Measurements from ENCODE around the gene FBXO15.

The FBXO15 gene

DNA sequence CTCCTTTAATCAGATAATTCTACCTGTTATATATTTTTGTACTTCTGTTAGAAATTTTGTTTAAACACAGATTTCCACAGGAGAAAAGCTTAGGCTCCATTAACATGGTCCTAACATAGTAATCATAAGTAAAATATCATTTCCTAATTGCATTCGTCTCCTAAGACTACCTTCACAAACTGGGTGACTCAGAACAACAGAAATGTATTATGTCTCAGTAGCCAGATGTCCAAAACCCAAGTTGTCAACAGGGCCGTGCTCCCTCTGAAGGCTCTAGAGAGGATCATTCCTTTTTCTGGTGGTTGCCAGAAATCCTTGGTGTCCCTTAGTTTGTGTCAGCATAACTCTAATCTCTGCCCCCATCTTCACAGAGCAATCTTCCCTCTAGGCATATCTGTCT, 5.4 kb downstream of the FBXO15 start:
- Histone ChIP-seq H3K36me3 (ENCODE audit: control insufficient read depth, insufficient read depth, low read length) (no peaks in the 10 kb centered on the region), H2AFZ (no peak overlapping the region), H3K4me1 (no peaks in the 10 kb centered on the region), H3K27ac (no peak overlapping the region), H3K9me3 (ENCODE audit: control insufficient read depth, low read length) (no peaks in the 10 kb centered on the region), H3K27me3 (ENCODE audit: control insufficient read depth, insufficient read depth, low read length) (no peaks in the 10 kb centered on the region), H3K79me2 (no peaks in the 10 kb centered on the region), H3K4me2 (ENCODE audit: low read length) (no peak overlapping the region), H3K4me3 (ENCODE audit: low read depth, low read length) (no peak overlapping the region), H3K9ac (no peak overlapping the region)
- TF ChIP-seq, protein P1, sequence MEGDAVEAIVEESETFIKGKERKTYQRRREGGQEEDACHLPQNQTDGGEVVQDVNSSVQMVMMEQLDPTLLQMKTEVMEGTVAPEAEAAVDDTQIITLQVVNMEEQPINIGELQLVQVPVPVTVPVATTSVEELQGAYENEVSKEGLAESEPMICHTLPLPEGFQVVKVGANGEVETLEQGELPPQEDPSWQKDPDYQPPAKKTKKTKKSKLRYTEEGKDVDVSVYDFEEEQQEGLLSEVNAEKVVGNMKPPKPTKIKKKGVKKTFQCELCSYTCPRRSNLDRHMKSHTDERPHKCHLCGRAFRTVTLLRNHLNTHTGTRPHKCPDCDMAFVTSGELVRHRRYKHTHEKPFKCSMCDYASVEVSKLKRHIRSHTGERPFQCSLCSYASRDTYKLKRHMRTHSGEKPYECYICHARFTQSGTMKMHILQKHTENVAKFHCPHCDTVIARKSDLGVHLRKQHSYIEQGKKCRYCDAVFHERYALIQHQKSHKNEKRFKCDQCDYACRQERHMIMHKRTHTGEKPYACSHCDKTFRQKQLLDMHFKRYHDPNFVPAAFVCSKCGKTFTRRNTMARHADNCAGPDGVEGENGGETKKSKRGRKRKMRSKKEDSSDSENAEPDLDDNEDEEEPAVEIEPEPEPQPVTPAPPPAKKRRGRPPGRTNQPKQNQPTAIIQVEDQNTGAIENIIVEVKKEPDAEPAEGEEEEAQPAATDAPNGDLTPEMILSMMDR (IDR thresholded peaks at IDR 0.05): no peak

DNA sequence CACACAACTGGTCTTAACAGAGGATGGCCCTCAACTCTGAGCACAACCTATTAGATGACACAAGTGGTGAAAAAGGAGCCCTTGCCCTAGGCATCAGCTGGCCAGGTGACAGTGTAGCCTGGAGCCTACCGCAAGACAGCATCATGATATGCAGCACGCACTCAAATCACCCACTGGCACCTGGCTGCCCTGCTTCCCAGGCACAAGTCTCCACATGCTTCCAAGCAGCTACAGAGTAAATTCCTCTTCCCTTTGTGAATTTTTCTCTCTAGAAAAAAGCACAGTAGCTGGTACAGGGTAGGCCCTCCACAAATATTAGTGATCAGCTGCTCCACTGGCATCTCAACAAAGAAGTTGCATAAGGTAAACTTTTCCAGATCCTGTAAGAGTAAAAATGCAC, 6.0 kb downstream of the FBXO15 start:
- Histone ChIP-seq H3K4me1 (no peaks in the 10 kb centered on the region), H2AFZ (no peak overlapping the region), H3K9ac (no peak overlapping the region), H3K79me2 (no peaks in the 10 kb centered on the region), H3K4me3 (ENCODE audit: low read depth, low read length) (no peak overlapping the region), H3K36me3 (ENCODE audit: control insufficient read depth, insufficient read depth, low read length) (no peaks in the 10 kb centered on the region), H3K27ac (no peak overlapping the region), H3K9me3 (ENCODE audit: control insufficient read depth, low read length) (no peaks in the 10 kb centered on the region), H3K4me2 (ENCODE audit: low read length) (no peak overlapping the region), H3K27me3 (ENCODE audit: control insufficient read depth, insufficient read depth, low read length) (no peaks in the 10 kb centered on the region)
- TF ChIP-seq, protein P1 (IDR thresholded peaks at IDR 0.05): no peak

DNA sequence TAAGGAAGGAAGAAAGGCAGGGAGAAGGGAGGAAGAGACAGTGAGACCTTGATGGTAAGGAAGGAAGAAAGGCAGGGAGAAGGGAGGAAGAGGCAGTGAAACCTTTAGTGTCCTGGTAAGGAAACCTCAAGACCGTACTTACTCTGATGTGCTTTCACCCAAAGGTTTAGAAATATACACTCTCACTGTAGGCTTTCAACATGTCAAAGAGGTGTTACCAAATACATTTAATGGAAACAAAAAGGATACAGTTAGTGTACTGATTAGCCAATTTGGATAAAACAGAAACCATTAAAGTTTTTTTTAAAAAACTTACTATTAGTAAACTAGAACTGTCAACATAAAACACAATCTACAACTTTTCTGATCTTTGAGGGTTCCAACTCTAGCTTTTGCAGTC, 7.1 kb downstream of the FBXO15 start:
- no peaks in the 10 kb centered on the region for H3K4me1 ChIP-seq
- H3K4me2 ChIP-seq (ENCODE audit: low read length): no peak overlapping the region
- H2AFZ ChIP-seq: no peak overlapping the region
- H3K4me3 ChIP-seq (ENCODE audit: low read depth, low read length): no peak overlapping the region
- no peak overlapping the region for H3K9ac ChIP-seq
- TF ChIP-seq, protein P1 (IDR thresholded peaks at IDR 0.05): no peak
- H3K9me3 ChIP-seq (ENCODE audit: control insufficient read depth, low read length): no peaks in the 10 kb centered on the region
- no peaks in the 10 kb centered on the region for H3K36me3 ChIP-seq (ENCODE audit: control insufficient read depth, insufficient read depth, low read length)
- no peak overlapping the region for H3K27ac ChIP-seq
- H3K79me2 ChIP-seq: no peaks in the 10 kb centered on the region
- no peaks in the 10 kb centered on the region for H3K27me3 ChIP-seq (ENCODE audit: control insufficient read depth, insufficient read depth, low read length)

DNA sequence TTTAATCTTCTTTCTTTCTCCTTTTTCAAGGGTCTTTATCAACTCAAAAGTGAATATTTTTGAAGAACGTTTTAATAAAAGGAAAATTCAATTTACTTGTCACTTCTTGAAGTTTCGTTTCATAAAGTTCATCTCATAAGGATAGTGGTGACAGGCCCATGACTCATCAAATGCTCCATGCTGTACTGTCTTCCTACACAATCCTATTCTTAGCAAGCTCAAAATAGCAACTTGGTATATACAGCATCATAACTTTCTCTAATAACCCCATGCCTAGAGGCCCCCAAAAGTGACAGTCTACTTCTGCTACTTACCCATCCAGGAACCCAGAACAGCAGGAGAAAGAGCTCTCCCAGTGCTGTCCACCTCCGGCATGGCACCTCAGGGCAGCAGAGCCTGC, 7.7 kb downstream of the FBXO15 start:
- H3K36me3 ChIP-seq (ENCODE audit: control insufficient read depth, insufficient read depth, low read length): no peaks in the 10 kb centered on the region

DNA sequence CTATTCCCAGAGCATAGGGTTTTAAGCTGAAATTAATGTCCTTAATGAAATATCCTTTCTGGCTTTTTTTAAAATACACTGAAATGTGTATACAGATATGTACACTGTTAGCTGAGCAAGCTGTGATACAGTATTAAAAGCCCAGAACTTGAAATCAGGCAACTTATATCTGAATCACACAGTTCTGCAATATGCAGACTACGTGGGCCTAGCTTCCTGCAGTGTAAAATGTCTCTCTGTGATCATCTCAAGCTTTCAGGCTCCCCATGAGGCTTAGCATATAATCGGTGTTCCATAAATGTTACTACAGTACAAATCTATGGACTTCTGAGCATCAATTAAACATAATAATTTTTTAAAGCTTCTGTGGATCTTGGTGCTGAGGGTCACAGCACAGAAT, 8.2 kb downstream of the FBXO15 start:
- H3K4me3 ChIP-seq (ENCODE audit: low read depth, low read length): no peak overlapping the region
- no peak overlapping the region for H3K9ac ChIP-seq
- H3K4me1 ChIP-seq: no peaks in the 10 kb centered on the region
- no peaks in the 10 kb centered on the region for H3K36me3 ChIP-seq (ENCODE audit: control insufficient read depth, insufficient read depth, low read length)
- H3K27me3 ChIP-seq (ENCODE audit: control insufficient read depth, insufficient read depth, low read length): no peaks in the 10 kb centered on the region
- TF ChIP-seq, protein P1 (IDR thresholded peaks at IDR 0.05): no peak
- no peak overlapping the region for H2AFZ ChIP-seq
- H3K27ac ChIP-seq: no peak overlapping the region
- no peaks in the 10 kb centered on the region for H3K9me3 ChIP-seq (ENCODE audit: control insufficient read depth, low read length)
- no peaks in the 10 kb centered on the region for H3K79me2 ChIP-seq
- H3K4me2 ChIP-seq (ENCODE audit: low read length): no peak overlapping the region

More for the DNA sequence above, 7.7 kb downstream of the FBXO15 start:
- Histone ChIP-seq H3K79me2 (no peaks in the 10 kb centered on the region), H3K27me3 (ENCODE audit: control insufficient read depth, insufficient read depth, low read length) (no peaks in the 10 kb centered on the region), H3K4me2 (ENCODE audit: low read length) (no peak overlapping the region), H3K9ac (no peak overlapping the region), H3K4me3 (ENCODE audit: low read depth, low read length) (no peak overlapping the region), H3K27ac (no peak overlapping the region), H3K4me1 (no peaks in the 10 kb centered on the region), H2AFZ (no peak overlapping the region), H3K9me3 (ENCODE audit: control insufficient read depth, low read length) (no peaks in the 10 kb centered on the region)
- TF ChIP-seq, protein P1 (IDR thresholded peaks at IDR 0.05): no peak
